Middle frontal gyrus (tissue), 1 donor: ENCODE results near the gene CCDC69.

Experiments used
- DNase-seq: peaks from one replicate; pipeline ENCODE4 v3.0.0-alpha.2; 2015; ENCODE audit warnings: low spot score; ENCODE audit errors: extremely low spot score

The CCDC69 gene

GRCh38 chr5:151168602-151169344 is 55.1 kb downstream of the CCDC69 start:
- no peak for DNase-seq

DNA sequence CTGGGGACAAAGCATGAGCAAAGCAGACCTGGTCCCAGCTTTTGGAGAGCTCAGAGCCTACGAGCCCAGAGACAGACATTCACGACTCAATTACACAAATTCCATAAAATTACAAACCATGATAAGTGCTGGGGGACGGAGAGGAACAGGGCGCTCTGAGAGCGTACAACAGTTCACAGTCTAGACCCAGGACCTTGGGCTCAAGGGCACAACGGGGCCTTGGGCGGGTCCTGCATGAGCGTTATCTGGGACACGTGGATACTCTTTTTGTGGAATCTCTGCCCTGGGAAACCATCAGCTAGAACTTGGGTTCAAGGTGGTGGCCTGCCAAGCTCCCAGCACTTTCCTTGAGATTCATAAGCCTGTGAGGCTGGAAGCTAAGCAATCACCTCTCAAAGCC is 56.9 kb downstream of the CCDC69 start:
- no peak for DNase-seq

GRCh38 chr5:151164687-151165392 is 59.1 kb downstream of the CCDC69 start:
- peak; percentile 56 for DNase-seq

- DNase-seq: no peak
Measured at GRCh38 chr5:151162776-151163175, 61.1 kb downstream of the CCDC69 start.

DNA sequence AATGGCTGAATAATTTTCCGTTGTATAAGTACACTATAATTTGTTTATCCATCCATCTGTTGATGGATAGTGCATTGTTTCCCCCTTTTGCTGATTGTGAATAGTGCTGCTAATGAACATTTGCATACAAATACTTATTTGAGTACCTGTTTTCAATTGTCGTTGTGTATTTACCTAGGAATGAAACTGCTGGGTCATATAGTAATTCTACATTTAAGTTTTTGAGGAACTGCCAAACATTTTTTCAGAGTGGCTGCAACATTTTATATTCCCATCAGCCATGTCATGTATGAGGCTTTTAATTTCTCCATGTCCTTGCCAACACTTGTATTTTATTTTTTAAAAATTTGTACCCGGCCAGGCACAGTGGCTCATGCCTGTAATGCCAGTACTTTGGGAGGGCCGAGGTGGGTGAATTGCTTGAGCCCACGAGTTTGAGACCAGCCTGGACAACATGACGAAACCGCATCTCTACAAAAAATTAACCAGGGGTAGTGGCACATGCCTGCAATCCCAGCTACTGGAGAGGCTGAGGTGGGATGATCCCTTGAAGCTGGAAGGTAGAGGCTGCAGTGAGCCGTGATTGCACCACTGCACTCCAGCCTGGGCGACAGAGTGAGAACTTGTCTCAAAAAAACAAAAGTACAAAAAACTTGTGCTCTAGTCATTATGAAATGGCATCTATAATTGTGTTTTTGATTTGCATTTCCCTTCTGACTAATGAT is 64.1 kb downstream of the CCDC69 start:
- no peak for DNase-seq

- DNase-seq: no peak
Measured at GRCh38 chr5:151158287-151158661, 65.6 kb downstream of the CCDC69 start.

- DNase-seq: peak; percentile 84
Measured at GRCh38 chr5:151157426-151158286, 66.2 kb downstream of the CCDC69 start, which contains the start of gene ANXA6. Gene ANXA6, minus strand, starts transcription at chr5:151157779. Its CDS starts 9,878 bp downstream, at chr5:151147901.

- no peak for DNase-seq
Measured at GRCh38 chr5:151156507-151157420, 67.1 kb downstream of the CCDC69 start.

DNA sequence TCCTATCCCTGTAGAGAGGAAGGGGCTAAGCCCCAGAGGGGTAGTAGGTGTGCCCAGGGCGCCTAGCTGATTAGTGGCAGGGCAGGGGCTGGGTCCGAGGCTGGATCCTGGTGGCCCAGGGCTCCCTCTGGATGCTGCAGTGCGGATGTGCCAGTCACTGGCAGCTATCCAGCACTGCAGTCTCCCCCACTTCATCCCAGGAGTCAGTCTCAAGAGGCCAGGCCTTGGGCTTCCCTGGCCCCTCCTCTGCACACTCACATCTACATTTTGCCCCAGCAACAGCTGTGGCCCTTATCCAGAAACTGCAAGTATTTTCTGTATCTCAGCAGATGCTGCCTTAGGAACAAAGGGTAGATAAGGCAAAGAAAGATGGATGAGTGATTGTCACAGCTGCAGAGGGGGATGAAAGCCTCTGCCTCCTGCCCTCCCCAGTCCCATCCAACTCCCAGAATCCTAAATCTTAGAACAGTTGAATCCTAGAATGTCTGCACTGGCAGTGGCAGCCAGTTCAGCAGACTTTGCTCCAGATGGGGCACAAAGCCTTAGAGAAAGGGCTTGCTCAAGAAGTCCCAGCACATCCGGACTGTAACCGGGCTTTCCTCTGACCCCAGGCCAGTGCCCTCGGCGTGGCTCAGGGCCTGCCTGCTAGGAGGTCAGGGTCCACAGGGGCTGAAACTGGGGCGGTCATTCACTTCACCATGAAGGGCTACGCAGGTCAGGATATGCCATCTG is 68.0 kb downstream of the CCDC69 start:
- DNase-seq: no peak

GRCh38 chr5:151154931-151155774 is 68.7 kb downstream of the CCDC69 start:
- no peak for DNase-seq

GRCh38 chr5:151153766-151154272 is 70.1 kb downstream of the CCDC69 start:
- DNase-seq: no peak

DNA sequence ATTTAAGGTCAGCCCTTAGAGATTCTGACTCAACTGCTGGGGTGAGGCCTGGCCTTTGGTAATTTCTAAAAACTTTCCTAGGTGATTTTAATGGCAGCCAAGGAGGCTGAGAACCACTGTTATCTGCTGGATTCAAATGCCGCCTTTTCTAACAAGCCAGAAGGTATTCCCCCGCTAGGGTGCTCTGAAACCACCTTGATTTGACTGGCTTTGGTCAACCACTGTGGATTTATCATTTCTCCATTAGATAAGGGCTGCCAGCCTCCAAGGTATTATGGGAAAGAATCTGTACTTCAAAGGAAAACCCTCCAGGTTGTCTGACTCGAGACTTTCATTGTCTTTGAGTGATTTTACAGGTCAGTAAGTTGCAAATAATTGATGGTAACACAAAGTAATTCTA is 70.6 kb downstream of the CCDC69 start:
- DNase-seq: no peak

DNA sequence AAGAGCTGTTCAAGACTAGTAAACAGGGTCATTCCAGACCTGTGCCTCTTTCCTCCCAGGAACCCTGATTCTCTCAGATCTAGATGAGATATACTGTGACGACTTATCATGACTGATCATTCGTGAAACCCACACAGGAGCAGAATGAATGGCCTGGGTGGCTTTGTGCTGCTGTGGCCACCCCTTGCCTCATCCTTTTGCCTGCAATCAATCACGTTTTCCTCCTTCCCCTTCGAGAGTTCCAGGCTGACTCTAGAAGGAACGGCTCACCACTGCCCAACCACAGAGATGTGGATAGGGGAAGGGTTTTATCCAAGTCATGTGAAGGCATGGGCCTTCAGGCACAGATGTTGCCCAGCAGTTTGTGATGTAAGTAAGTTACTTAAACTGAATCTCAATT is 72.1 kb downstream of the CCDC69 start:
- DNase-seq: no peak

GRCh38 chr5:151151263-151151660 is 72.6 kb downstream of the CCDC69 start:
- DNase-seq: no peak

- no peak for DNase-seq
Measured at GRCh38 chr5:151150471-151151262, 73.2 kb downstream of the CCDC69 start.

- no peak for DNase-seq
Measured at GRCh38 chr5:151148583-151148982, 75.3 kb downstream of the CCDC69 start.

DNA sequence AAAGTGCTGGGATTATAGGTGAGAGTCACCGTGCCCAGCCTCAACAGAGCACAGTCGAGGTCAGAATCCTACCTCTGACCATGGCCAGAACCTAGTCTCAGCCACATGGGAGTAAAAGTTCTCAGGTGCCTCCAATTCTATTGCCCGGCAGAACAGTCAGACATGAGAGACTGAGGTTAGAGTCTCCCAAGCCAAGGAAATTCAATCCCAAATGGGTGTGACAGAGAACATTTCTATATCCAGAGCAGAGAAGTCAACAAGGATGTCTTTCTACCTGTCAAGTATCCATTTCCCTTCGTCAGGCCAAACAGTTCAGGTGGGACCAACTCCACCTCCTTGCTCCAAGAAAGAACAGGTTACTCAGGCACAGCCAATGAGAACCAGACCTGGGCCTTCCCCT is 76.9 kb downstream of the CCDC69 start:
- DNase-seq: no peak

- DNase-seq: no peak
Measured at GRCh38 chr5:151146061-151146460, 77.8 kb downstream of the CCDC69 start.
